NCI-H82 (cell line): ENCODE measurements around the gene CENPC.
A peak's percentile ranks its signal among the peaks of the same experiment; 100 is the strongest.
"Not testable (repeated sequence)": the region's sequence is repeated elsewhere in the genome, so short reads cannot be mapped to it uniquely, and the experiment has no call there.

Experiments
- DNase-seq: peaks from one replicate; lab custom pipeline; 2025; lab: John Stamatoyannopoulos, UW

The CENPC gene

GRCh38 chr4:67475155-67475554, 70.1 kb downstream of the CENPC start:
- DNase-seq, result no peak

GRCh38 chr4:67470871-67471270, 74.4 kb downstream of the CENPC start:
- no peak for DNase-seq

- no peak for DNase-seq
Observed at GRCh38 chr4:67468830-67469229, 76.5 kb downstream of the CENPC start.

- no peak for DNase-seq
Observed at GRCh38 chr4:67466751-67467150, 78.6 kb downstream of the CENPC start.

GRCh38 chr4:67465763-67466052, 79.6 kb downstream of the CENPC start:
- DNase-seq, result no peak

DNA sequence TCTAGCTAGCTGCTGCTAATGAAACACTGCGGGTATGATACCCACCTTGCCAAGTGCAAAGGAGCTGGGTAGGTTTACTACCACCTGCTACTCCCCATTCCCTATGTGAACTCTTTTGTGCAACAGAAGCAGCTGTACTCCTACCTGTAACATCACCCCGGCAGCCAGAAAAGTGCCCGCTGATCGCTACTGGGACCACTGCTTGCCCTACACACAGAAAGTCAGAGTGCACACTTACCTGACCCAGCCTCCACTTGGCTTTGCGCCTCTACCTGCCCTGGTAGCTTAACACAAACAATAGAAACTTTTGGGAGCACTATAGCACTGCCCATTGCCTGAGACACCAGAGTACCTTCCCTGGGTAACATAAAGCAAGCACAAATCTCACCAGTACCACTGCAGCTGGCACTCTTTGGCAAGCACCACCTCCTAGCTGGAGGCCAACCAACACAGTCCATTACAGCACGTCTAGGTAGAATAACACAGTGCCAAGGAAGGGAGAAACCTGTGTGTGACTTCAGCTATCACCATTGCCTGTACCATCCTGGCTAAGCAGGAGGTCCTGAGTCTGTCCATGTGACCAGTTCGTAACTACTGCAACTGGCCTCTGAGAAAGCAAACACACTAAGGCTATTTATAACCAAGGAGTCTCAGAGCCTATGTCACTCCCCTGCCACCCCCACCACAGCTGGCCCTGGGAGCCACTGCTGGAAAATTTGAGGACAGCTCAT, 80.1 kb downstream of the CENPC start:
- DNase-seq, result no peak

DNA sequence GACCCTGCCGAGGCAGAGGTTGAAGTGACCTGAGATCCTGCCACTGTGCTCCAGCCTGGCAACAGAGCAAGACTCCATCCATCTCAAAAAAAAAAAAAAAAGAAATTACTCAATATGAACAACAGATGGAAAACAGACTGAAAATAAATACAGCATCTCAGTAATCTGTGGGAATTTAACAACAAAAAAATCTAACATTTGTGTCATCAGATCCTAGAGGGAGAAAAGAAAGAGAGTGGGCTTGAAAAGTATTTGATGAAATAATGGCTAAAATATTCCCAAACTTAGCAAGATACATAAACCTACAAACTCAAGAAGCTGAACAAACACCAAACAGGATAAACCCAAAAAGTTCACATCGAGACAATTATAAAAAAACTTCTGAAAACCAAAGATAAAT, 84.7 kb downstream of the CENPC start:
- DNase-seq, result no peak

GRCh38 chr4:67459164-67459563, 86.1 kb downstream of the CENPC start:
- no peak for DNase-seq

- no peak for DNase-seq
Observed at GRCh38 chr4:67456577-67457196, 88.6 kb downstream of the CENPC start.

DNA sequence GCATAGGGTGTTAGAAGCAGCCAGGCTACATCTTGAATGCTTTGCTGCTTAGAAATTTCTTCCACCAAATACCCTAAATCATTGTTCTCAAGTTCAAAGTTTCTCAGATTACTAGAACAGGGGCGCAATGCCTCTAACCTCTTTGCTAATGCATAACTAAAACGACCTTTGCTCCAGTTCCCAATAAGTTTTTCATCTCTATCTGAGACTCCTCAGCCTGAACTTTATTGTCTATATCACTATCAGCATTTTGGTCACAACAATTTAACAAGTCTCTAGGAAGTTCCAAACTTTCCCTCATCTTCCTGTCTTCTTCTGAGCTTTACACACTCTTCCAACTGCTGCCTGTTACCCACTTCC, 92.5 kb downstream of the CENPC start:
- not testable (repeated sequence) for DNase-seq

DNA sequence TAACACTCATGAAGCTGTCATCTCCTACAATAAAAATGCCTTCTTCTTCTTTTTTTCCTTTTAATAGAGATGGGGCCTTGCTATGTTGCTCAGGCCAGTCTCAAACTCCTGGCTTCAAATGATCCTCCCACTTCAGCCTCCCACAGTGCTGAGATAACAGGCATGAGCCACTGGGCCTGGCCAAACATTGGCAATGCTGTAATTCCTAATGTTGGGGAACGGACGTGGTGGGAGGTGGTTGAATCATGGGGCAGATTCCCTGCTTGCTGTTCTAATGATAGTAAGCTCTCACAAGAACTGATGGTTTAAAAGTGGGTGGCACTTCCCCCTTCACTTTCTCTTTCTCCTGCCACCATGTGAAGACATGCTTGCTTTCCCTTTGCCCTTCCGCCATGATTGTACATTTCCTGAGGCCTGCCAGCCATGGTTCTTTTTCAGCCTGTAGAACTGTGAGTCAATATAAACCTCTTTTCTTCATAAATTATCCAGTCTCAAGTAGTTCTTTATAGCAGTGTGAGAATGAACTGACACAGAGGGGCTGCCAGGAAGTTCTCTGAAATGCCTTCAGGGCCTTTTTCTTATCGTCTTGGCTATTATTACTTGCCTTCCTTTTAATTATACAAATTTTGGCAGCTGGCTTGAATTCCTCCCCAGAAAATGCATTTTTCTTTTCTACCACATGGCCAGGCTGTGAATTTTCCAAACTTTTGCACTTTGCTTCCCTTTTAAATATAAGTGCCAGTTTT, 93.0 kb downstream of the CENPC start:
- DNase-seq, result no peak

- no peak for DNase-seq
Observed at GRCh38 chr4:67451464-67451863, 93.8 kb downstream of the CENPC start.

DNA sequence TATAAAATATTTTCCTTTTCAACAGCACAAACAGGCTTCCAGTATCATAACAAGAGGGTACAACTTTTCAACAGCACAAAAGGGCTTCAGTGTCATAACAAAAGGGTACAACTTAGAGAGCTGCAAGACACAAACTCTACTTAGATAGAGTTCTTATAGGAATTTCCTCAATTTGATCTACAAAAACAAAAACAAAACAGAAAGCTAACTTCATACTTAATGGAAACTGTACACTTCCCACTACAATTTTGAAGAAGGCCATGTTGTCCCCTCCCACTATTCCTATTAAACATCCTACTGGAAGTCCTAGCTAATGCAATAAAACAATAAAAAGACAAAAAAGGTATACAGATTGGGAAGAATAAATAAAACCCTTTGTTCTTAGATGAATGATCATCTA, 96.7 kb downstream of the CENPC start:
- DNase-seq, result no peak

DNA sequence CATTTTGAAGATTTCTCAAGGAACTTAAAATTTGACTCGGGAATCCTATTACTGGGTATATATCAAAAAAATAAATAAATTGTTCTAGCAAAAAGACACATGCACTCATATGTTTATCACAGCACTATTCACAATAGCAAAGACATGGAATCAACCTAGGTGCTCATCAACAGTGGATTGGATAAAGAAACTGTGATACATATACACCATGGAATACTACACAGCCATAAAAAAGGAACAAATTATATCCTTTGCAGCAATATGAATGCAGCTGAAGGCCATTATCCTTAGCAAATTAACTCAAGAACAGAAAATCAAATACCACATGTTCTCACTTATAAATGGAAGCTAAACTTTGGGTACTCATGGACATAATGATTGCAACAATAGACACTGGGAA, 97.4 kb downstream of the CENPC start:
- DNase-seq, result no peak

DNA sequence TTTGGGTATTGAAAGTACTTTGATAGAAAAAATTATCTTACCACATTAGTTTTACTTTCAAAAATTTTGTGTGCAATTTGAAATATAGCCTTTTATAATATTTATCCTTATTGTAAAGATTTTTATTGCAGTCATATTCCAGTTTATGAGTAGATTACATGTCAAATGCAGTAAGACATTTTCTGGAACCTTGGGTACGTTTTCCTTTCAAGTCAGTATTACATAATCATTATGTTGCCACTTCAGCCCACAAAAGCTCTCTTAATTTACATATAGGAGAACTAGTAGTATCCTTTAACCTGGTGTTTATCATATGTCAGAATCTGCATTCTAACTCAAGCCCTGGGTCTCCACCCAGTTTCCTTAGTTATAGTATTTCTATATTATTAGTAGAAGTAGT, 98.5 kb downstream of the CENPC start:
- no peak for DNase-seq

DNA sequence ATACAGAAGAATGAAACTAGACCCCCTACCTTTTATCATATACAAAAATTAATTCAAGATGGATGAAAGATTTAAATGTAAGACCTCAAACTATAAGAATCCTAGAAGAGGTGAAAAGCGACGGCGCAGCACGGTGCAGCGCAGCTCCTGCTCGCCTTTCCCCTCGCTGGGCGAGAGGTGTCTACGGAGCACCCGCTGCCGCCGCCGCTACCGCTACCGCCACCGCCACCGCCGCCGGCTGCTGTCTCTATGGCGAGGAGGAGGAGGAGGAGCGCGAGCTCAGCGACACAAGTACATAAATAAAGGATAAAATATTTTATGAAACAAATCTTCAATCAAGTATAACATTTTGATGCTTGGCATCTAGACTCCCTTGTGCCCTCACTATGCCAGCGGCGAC, 99.4 kb downstream of the CENPC start:
- not testable (repeated sequence) for DNase-seq

- DNase-seq, result no peak
Observed at GRCh38 chr4:67438975-67439374, 106.3 kb downstream of the CENPC start.

- DNase-seq, result peak; percentile 49
Observed at GRCh38 chr4:67437974-67438713, 107.2 kb downstream of the CENPC start.

GRCh38 chr4:67436742-67437141, 108.6 kb downstream of the CENPC start:
- peak; percentile 6 for DNase-seq

GRCh38 chr4:67430989-67431388, 114.3 kb downstream of the CENPC start:
- DNase-seq, result no peak

- no peak for DNase-seq
Observed at GRCh38 chr4:67428819-67429218, 116.5 kb downstream of the CENPC start.
